Measurements from ENCODE around the gene POLE4.

POLE4 gene

GRCh38 chr2:74941284-74941683 is 17.2 kb upstream of the POLE4 start:
- DNase-seq, result no peak

- no peak for DNase-seq
Observed at GRCh38 chr2:74942263-74942662, 16.2 kb upstream of the POLE4 start.

- no peak for DNase-seq
Observed at GRCh38 chr2:74944987-74945787, 13.3 kb upstream of the POLE4 start.

- no peak for DNase-seq
Observed at GRCh38 chr2:74945788-74946331, 12.6 kb upstream of the POLE4 start.

- no peak for DNase-seq
Observed at GRCh38 chr2:74947703-74948102, 10.7 kb upstream of the POLE4 start.

- no peak for DNase-seq
Observed at GRCh38 chr2:74948779-74949178, 9.7 kb upstream of the POLE4 start.

- DNase-seq, result no peak
Observed at GRCh38 chr2:74951211-74951754, 7.2 kb upstream of the POLE4 start.

- DNase-seq, result no peak
Observed at GRCh38 chr2:74952575-74952974, 5.9 kb upstream of the POLE4 start.

- no peak for DNase-seq
Observed at GRCh38 chr2:74953796-74954499, 4.5 kb upstream of the POLE4 start.

GRCh38 chr2:74954500-74954874 is 4.0 kb upstream of the POLE4 start:
- DNase-seq, result no peak

- no peak for DNase-seq
Observed at GRCh38 chr2:74957886-74958273, 563 bp upstream of the POLE4 start.

- DNase-seq, result peak; percentile 19
Observed at GRCh38 chr2:74959106-74959751, 786 bp downstream of the POLE4 start.

- no peak for DNase-seq
Observed at GRCh38 chr2:74966887-74967286, 8.4 kb downstream of the POLE4 start.

GRCh38 chr2:74975016-74975415 is 16.6 kb downstream of the POLE4 start:
- no peak for DNase-seq

GRCh38 chr2:74979844-74980243 is 21.4 kb downstream of the POLE4 start:
- DNase-seq, result no peak

- no peak for DNase-seq
Observed at GRCh38 chr2:74982577-74982976, 24.1 kb downstream of the POLE4 start.

- no peak for DNase-seq
Observed at GRCh38 chr2:74983631-74984392, 25.4 kb downstream of the POLE4 start.

- no peak for DNase-seq
Observed at GRCh38 chr2:74984947-74985637, 26.6 kb downstream of the POLE4 start.

- no peak for DNase-seq
Observed at GRCh38 chr2:74985978-74986609, 27.7 kb downstream of the POLE4 start.

- DNase-seq, result no peak
Observed at GRCh38 chr2:74991977-74992376, 33.5 kb downstream of the POLE4 start.

- no peak for DNase-seq
Observed at GRCh38 chr2:74999468-74999867, 41.0 kb downstream of the POLE4 start.

GRCh38 chr2:75002007-75002406 is 43.6 kb downstream of the POLE4 start:
- DNase-seq, result no peak
